Medulla oblongata (tissue), 1 donor: ENCODE measurements around the gene SEMA6D.

Experiments
- DNase-seq: peaks from one replicate; pipeline ENCODE4 v3.0.0-alpha.2; 2015; ENCODE audit errors: extremely low spot score

Gene SEMA6D

DNA sequence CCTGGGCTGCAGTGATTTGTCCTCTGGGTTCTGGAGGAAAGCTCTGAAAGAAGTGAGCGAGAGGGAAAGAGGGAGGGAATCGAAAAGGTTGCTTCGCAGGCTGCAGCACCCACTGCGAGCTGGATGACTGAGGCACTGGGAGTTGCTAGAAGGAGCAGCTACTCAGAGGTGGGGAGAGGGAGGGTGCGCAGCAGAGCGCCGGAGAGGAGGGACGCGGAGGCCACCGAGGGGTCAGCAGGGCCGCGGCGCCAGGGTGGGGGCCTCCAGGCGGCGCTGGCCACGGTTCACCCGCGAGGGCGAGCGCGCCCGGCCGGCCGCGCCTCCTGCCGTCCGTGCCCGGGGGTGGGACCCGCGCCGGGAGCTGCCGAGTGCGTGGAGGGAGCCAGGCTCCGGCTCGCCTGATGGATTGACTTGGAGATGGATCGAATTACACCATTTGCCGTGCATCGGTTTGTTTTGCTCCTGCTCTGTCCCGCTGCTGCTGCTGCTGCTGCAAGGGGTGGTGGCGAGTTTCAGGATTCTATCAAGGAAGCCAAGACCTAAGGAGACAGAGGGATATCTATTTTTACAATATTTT lies at the start of gene SEMA6D:
Gene SEMA6D (plus strand): TSS at position 470 of the 577 bp plus-strand sequence. CDS start 42,294 bp downstream, outside the sequence.
- peak; percentile 82 for DNase-seq

DNA sequence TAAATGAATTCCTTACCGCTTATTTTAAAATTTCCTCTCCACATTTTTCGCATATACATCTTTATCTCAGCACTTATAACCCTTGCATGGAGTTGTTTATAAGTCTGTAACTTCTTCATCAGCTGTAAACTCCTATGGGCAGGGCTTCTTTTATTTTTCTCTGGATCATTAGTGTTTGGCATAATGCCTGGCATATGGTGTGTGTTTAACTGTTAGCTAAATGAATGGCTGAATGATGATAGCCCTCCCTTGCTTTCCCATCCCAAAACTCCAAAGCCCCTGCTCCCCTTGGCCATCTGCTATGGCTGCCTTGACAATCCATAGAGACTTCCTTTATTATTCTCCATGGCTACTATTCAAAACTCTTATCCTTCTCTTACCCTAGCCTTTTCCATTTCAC lies 48.1 kb upstream of the SEMA6D start:
- DNase-seq, result no peak

- DNase-seq, result no peak
Observed at GRCh38 chr15:47670365-47670764, 46.9 kb upstream of the SEMA6D start.

DNA sequence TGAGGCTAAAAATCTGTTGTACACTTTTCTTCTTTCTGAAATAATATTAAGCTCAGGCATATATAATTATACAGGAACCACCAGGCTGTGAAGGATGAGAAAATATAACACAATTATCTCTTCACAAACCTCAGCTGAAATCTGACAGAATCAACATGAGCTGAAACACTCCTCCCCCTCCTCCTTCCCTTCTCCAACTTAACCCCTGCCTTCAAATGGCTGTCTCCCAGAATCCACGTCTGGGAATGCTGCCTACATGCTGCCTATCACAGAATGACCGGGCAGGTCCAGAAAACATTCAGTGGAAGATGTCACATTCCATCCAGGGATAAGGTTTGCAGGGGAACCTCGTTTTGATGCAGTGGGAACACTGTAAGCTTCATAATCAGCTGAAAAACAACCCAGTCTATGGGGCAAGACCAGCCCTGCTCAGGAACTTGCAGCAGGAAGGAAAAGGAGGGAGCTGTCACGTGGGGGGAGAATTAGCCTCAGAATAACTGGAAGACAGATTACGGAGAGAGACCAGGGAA lies 44.0 kb upstream of the SEMA6D start:
- DNase-seq, result peak; percentile 11

GRCh38 chr15:47674586-47675232 lies 42.6 kb upstream of the SEMA6D start:
- no peak for DNase-seq

GRCh38 chr15:47675735-47676134 lies 41.6 kb upstream of the SEMA6D start:
- DNase-seq, result no peak

DNA sequence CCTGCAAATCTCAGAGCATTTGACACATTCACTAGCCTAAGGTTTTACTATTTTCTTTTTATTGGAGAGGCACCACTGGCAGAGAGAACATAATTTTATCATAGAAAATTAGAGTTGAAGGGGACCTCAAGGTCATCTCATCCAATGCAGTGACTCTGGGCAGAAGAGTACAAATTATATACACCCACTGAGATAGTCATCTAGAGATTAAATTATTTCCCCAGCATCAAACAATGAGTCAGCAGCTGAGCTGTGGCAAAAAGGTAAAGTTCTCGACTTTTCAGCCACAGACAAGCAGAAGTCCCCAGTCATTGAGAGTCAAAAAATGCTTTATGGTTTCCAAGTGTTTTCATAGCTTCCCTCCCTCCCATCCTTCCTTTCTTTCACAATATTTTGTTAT lies 39.3 kb upstream of the SEMA6D start:
- no peak for DNase-seq

DNA sequence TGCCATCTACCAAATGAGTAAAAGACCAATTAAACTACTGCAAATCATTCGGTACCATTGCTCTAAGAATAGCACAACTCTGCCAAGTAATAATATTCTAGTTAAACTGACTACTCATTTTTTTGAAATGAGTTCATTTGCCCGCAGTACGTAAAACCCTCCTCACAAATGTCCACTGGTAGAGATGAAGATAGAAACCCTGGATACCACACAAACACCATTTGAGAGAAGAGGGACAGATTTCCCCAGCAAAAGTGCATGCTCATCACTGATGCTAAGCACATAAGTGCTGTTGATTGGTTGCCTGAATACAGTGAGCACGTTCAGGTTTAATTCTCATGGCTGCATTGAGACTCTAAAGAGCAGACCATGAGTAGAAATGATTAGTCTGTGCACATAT lies 34.6 kb upstream of the SEMA6D start:
- no peak for DNase-seq

DNA sequence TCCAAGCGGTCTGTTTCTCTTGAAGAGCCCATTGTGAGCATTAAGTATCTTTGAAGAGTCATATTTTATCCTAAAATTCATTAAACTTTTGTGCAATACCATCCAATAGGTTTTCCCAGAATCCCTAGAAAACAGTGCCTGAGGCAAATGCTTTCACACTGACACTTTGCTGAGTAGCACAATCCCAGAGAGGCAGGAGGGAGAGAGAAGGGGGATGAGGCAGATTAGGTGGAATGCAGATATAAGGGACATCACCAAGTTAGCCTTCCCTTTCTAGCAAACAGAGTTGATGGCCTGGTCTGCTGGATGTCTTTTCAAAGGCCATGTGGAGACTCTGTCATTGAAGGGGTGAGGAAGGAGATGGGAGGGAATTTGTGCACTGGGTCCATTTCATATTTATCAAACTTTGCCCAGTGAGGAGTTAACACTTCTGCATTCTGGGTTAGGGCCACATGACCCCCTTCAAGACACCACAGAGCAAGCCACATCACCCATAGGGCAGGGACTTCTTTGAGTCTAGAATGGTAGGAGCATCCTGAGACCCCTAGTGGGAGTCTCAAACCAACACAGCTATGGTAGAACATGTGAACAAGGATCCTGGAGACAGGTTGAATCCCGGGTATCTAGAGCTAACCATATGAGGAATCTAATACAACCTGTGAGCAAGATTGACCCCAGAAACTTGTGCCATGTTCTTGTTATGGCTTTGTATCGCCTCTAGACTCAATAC lies 32.0 kb upstream of the SEMA6D start:
- no peak for DNase-seq

DNA sequence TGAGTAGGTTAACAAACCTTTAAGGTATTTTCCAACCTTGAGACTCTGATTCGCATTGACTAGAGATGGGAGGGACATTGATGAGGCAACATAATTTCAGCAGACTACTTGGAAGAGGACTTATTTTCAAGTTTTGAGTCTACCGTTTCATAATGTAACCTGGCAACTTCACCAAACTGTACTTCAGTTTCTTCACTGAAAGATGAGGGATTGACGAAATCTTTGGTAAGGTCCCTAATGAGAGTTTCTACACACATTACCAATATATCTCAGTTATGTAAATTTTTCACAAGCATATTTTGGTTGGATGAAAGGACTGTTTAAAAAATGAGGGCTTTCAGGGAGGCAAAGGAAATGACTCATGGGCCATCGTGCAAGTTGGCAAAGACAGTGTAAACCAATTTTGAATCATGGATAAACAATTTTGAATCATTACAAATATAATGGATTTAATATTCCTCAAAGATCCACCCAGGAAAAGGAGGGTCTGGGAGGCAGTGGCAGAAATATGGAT lies 28.7 kb upstream of the SEMA6D start:
- no peak for DNase-seq

DNA sequence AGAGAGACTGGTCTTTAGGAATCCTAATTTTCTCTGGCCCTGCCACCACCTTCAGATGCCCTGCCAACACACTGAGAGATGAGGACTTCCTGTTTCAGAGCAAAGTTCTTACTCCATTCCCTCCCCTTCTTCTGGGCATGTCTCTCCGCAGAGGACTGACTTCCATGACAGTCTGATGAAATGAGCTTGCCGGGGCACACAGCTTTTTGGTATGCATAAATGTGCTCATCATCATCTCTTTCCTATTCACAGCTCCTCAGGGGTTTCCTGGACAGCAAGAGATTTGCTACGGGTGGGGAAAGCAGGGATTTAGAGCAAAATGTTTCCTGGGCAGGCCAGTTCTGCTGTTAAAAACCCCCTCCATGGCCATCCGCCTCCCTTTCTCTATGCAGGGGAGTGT lies 27.6 kb upstream of the SEMA6D start:
- no peak for DNase-seq

- DNase-seq, result peak; percentile 51
Observed at GRCh38 chr15:47691882-47692281, 25.4 kb upstream of the SEMA6D start.

DNA sequence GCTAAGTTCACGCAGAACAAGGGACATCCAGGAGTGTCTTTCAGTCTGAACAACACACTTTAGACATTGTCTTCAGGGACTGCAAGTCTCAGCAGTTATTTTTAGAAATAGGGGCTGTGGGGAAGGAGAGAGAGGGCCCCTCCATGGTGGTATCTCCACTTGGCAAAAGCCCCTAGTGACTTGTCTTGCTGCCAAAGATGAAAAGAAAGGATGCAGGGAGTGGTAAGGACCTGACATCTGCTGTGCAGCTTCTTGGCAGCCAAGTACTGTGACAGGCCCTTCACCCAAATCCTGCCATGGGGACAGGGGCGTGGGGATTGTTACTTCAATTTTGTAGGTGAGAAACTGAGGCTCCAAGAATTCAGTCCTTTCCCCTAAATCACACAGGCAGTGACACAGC lies 21.0 kb upstream of the SEMA6D start:
- no peak for DNase-seq

- no peak for DNase-seq
Observed at GRCh38 chr15:47705281-47705997, 11.9 kb upstream of the SEMA6D start.

GRCh38 chr15:47707391-47707790 lies 9.9 kb upstream of the SEMA6D start:
- no peak for DNase-seq

DNA sequence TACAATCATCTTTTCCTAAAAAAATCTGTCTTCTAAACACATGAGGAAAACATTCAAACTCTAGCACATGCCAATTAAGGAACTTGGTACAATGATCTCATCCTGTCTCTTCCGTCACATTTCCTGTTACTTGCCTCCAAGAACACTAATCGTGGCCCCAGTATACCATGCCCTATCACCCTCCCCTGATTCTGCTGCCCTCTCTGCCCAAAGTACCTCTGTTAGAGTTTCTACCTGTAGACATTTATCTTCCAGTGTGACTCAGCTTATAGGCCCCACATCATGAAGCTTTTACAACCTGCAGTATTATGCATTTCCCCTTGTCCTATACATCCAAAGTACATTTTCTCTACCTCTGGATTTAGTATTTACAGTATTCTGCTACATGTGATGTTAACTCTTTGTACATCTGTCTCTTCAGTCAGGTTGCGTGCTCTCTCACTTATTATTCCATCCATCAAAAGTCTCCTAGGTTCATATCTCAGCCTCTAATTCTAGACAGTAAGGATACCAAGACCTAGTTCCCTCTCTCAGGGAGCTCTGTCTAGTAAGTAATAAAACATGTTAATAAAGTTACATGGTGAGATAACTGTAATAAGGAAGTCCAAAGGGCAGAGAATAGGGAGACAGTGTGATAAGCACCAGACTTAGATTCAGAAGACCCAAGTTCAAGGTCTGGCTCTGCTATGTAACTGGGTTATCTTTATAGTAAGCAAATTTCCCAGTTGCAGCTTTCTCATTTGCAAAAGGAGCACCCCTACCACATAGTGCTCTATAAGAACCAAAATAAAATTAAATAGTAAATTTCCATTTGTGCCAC lies 8.9 kb upstream of the SEMA6D start:
- DNase-seq, result no peak

GRCh38 chr15:47711655-47712054 lies 5.7 kb upstream of the SEMA6D start:
- peak; percentile 38 for DNase-seq

GRCh38 chr15:47715402-47715801 lies 1.9 kb upstream of the SEMA6D start:
- DNase-seq, result peak; percentile 21

GRCh38 chr15:47715856-47716445 lies 1.4 kb upstream of the SEMA6D start:
- peak; percentile 89 for DNase-seq

DNA sequence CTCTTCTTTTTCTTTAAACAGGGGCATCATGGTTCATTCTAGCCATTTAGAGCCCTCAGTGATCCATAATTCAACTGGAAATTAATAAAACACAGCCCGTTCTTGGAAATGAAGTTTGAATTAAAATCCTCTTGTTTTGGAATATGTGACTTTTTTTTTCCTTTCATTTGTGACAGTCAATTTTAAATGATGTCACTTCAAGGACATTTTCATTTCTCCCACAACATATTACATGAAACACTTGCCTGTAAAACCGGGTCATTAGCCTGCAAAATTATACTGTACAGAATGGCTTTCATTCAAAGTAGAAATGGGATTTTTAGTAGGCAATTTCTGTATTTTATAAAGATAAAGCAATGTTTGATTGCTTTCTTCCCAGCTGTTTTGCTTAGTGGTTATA lies 789 bp upstream of the SEMA6D start:
- DNase-seq, result no peak
